NB4 (cell line): Measurements from ENCODE around the gene IQCC.

Experiments
- DNase-seq: peaks from one replicate; pipeline ENCODE4 v3.0.0; 2010; ENCODE audit warnings: low read depth
- H3K4me3 ChIP-seq: one replicate; pipeline ENCODE4 v1.5.1; 2011; ENCODE audit warnings: mild to moderate bottlenecking, low read depth, low read length, moderate library complexity
- CTCF ChIP-seq: IDR thresholded peaks from one replicate; pipeline ENCODE4 v1.5.1; 2012; ENCODE audit warnings: low read depth, low read length
- MAX ChIP-seq: IDR thresholded peaks from 2 replicates; pipeline ENCODE4 v1.6.1; 2011; ENCODE audit warnings: low read depth, low read length
- MYC ChIP-seq: IDR thresholded peaks from 2 replicates; pipeline ENCODE4 v1.6.1; 2011; ENCODE audit warnings: low read depth, low read length
- POLR2A ChIP-seq: IDR thresholded peaks from 2 replicates; pipeline ENCODE4 v1.6.1; 2011; ENCODE audit warnings: mild to moderate bottlenecking; ENCODE audit not compliant: insufficient read length; ENCODE audit errors: extremely low read depth

The IQCC gene

DNA sequence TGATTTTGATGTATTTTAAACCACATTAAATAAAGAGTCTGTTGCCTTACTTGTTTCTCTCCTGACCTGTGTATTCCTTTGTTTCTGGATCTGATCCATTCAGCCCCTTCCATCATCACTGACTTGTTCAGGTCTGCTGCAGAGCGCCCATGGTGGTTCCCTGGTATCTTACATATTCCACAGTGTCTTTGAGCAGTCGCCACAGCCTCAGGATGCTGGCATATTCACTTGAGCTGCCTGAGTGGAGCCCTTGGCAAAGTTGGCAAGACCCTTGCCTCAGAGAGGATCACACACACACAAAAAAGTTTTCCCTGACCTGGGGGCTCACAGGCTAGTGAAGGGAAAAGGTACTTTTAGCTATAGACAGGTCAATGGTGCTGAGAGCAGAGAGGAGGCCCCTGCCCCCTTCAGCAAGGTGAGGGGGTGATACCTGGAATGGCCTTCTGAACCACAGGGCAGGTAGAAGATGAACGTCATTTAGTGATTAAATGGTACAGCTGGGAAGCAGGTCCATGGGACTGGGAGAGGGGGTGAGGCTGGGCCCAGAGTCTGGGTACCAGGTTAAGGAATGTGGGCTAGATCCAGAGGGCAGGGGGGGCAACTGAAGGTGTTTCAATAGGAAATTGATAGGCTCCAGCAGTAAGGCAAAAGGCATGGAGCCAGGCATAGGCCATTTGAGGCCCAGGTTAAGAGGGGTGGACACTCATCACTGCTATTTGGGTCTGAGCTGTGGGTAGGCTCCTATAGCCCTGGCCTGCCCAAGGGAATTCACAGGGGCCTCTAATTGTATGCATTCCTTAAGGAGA, 7.0 kb upstream of the IQCC start:
- H3K4me3 ChIP-seq: no peak overlapping the region
- no peak for DNase-seq
- TF ChIP-seq MAX: no peak
- no peak for TF ChIP-seq MYC
- TF ChIP-seq CTCF: no peak
- no peak for TF ChIP-seq POLR2A

- no peak for DNase-seq
- TF ChIP-seq MYC (no peak), POLR2A (no peak), CTCF (no peak), MAX (no peak)
- H3K4me3 ChIP-seq: no peak overlapping the region
Measured at GRCh38 chr1:32199043-32199716, 6.3 kb upstream of the IQCC start.

DNA sequence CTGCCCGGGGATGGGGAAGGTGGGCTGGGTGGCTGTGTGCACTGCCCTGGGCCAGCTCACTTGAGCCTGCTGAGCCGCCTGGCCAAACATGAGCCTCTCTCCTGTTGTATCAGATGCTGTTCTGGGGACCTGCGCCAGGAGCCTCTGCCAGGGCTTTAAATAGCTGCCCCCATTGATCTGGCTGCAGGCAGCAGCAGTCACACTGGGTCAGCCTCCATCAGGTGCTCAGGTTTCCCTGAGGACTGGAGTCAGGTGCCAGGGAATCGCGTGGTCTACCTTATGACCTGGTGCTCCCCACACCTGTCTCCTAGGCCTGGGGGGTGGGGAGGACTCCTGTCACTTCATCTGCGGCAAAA, 5.8 kb upstream of the IQCC start:
- no peak for DNase-seq
- no peak overlapping the region for H3K4me3 ChIP-seq
- TF ChIP-seq POLR2A (no peak), MYC (no peak), MAX (no peak), CTCF (no peak)

- DNase-seq: peak; percentile 53
- TF ChIP-seq MYC: no peak
- TF ChIP-seq POLR2A: no peak
- TF ChIP-seq MAX: no peak
- TF ChIP-seq CTCF: no peak
- peak within 1 kb of the TSS; percentile 42 for H3K4me3 ChIP-seq
Measured at GRCh38 chr1:32200226-32201010, 5.1 kb upstream of the IQCC start, which contains the start of gene CCDC28B. TSS of gene CCDC28B (plus strand) at chr1:32200595. CDS start at chr1:32201936, 1,341 bp downstream.

- no peak for TF ChIP-seq MYC
- no peak overlapping the region for H3K4me3 ChIP-seq
- peak; percentile 50 for DNase-seq
Measured at GRCh38 chr1:32201011-32201855, 4.2 kb upstream of the IQCC start.
